Stimulated activated CD4-positive, alpha-beta T cell treated with anti-CD3 and anti-CD28 coated beads, Interleukin-2, amount 100 ng/mL, for 48 hours (primary cell): ENCODE results near the gene DUSP23.

Experiments used
- DNase-seq, 2 donors: peaks; one replicate each; pipeline ENCODE4 v3.0.0-alpha.2; 2020

DUSP23 gene

DNA sequence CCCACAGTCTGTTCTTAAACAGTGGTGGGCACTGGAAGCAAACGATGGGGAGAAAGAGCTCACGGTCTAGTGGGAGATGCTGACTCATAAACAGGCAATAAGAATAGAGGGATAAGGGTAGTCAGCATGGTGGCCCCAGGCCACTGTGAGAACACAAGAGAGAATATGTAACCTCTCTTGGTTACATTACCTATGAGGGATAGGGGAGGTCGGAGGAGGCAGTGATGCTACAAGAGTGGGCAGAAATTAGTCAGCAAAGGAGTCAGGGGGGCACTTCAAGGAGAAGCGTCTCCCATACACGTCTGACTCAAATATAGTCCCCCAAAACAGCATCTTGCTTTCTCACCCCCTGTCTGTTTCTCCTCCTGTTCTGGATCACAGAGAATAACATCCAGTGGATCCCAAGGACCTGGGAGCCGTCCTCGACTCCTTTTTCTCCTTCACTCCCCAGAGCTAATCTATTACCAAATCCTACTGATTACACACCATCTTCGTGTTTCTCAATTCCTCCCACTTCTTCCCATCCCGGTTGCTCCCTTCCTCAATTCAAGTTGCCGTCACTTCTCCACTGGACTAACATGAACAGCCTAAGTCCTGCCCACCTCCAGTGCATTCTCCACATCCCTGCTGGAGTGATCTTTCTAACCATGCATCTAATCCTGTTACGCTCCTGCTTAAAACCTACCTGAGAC is 48.0 kb downstream of the DUSP23 start:
- no peak for DNase-seq

DNA sequence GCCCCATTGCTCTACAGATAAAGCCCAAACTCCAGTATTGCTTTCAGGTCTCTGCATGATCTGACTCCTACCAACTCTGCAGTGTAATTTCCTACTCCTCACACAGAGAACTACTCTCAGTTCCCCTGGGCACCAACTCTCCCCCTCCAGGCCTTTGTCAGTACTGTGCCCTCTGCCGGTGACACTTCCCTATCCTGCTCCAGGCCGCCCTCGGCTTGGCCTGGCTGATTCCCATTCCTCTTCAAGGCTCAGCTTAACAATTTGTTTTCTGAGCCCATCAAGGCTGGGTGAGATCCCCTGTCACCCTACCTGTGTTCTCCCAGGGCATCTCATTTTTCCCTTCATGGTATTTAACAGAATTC is 48.5 kb downstream of the DUSP23 start:
- no peak for DNase-seq

DNA sequence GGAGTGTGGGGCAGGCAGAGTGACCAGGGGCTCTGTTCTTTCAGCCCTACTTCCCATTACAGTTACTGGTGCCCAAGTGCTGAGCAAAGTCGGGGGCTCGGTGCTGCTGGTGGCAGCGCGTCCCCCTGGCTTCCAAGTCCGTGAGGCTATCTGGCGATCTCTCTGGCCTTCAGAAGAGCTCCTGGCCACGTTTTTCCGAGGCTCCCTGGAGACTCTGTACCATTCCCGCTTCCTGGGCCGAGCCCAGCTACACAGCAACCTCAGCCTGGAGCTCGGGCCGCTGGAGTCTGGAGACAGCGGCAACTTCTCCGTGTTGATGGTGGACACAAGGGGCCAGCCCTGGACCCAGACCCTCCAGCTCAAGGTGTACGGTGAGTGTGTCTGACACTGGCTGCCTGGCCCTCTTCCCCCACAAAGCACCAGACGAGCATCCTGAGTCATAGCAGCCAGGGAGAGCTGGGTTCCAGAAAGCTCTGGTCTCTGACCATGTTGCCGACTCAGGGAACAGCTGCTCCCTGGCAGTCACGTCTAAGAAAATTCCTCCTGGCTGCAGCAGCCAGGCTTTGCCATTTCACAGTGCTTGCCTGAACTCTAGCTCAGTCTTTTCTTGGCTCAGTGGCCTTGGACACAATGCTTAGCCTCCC is 49.2 kb downstream of the DUSP23 start:
- DNase-seq, result no peak

DNA sequence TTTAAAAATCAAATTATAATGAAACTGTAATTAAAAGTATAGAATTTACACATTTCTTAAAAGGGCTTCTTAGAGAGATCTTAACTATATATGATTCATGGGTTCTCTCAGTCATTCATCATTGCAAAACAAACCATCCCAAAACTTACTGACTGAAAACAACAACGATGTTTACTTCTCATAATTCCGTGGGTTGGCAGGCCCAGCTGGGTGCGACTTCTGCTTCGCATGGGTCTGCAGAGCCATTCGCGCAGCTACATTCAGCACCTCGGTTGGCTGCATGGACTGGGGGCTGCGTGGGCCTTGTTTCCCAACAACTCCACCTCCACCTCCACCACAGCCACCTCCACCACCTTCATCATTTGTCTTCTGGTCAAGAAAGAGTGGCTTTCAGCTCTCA is 50.0 kb downstream of the DUSP23 start:
- no peak for DNase-seq

DNA sequence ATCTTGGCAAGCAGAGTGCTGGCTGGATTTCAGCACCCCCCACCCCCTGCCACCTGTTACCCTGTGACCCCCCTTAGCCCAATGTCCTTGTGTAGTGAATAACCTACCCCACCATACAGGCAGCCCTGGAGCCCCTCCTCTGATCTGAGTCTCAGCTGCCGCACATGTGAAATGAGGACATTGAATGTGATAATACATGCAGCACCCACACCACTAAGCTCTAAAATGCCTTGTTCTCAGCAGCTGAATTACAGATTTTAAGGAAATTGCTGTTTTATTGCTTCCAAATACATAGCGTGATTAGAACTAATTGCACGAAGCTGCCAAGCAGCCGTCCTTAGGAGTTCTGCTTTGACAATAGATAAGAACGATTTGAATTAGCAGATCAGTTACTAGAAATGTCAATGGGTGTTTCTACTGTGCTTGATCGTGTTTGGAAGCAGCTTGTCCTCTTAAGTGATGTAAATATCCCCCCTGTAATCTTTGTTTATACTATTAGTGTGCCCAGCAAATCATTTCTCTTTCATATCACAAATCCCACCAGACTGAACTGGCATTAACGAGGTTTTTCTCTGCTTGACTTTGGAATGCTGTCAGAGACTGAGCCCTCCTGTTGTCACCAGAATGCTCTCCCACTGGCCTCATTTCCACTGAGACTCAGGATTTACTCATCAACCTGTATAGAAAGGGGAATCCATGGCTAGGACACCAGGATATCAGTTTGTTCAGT is 50.8 kb downstream of the DUSP23 start:
- no peak for DNase-seq
